Measurements from ENCODE around the gene FRY.

- TF ChIP-seq FOXP2 (optimal IDR thresholded peaks at IDR 0.05; ENCODE audit: control extremely low read depth, extremely low read length, insufficient read depth): no peak
- no peak for TF ChIP-seq POLR2AphosphoS5 (IDR thresholded peaks at IDR 0.05; ENCODE audit: borderline replicate concordance, low read depth, low read length)
- TF ChIP-seq EZH2 (IDR thresholded peaks at IDR 0.05): no peak
Measured at GRCh38 chr13:32048816-32049215, 17.2 kb downstream of the FRY start.
